Fibroblast of mammary gland (primary cell): ENCODE data around the gene RFTN1.
A peak's percentile ranks its signal among the peaks of the same experiment; 100 is the strongest.

Experiments used
- DNase-seq: peaks from one replicate; pipeline ENCODE4 v3.0.0-alpha.2; 2010; ENCODE audit warnings: low read depth
- H3K4me3 ChIP-seq: 2 replicates; pipeline ENCODE4 v1.5.1; 2011; ENCODE audit warnings: low read depth, mild to moderate bottlenecking, low read length, moderate library complexity; ENCODE audit not compliant: control insufficient read depth
- CTCF ChIP-seq: conservative IDR thresholded peaks from 2 replicates; pipeline ENCODE4 v1.5.1; 2011; ENCODE audit warnings: low read depth, low read length, inconsistent platforms; ENCODE audit not compliant: control insufficient read depth, insufficient read depth

Gene RFTN1

GRCh38 chr3:16529264-16529663, 15.8 kb upstream of the RFTN1 start:
- no peak overlapping the region for H3K4me3 ChIP-seq
- peak; percentile 2 for TF ChIP-seq CTCF
- no peak for DNase-seq

GRCh38 chr3:16528581-16528993, 15.1 kb upstream of the RFTN1 start:
- no peak for TF ChIP-seq CTCF
- peak; percentile 51 for DNase-seq
- no peak overlapping the region for H3K4me3 ChIP-seq

GRCh38 chr3:16528106-16528505, 14.6 kb upstream of the RFTN1 start:
- no peak for DNase-seq
- TF ChIP-seq CTCF, result no peak
- H3K4me3 ChIP-seq, result no peak overlapping the region

GRCh38 chr3:16524196-16524595, 10.7 kb upstream of the RFTN1 start:
- no peak overlapping the region for H3K4me3 ChIP-seq
- no peak for TF ChIP-seq CTCF
- DNase-seq, result no peak

- TF ChIP-seq CTCF, result no peak
- no peak overlapping the region for H3K4me3 ChIP-seq
- DNase-seq, result no peak
These were observed 10.3 kb upstream of the RFTN1 start for GRCh38 chr3:16523778-16524177.

- H3K4me3 ChIP-seq, result no peak overlapping the region
- no peak for TF ChIP-seq CTCF
- no peak for DNase-seq
These were observed 9.3 kb upstream of the RFTN1 start for GRCh38 chr3:16522834-16523233.

DNA sequence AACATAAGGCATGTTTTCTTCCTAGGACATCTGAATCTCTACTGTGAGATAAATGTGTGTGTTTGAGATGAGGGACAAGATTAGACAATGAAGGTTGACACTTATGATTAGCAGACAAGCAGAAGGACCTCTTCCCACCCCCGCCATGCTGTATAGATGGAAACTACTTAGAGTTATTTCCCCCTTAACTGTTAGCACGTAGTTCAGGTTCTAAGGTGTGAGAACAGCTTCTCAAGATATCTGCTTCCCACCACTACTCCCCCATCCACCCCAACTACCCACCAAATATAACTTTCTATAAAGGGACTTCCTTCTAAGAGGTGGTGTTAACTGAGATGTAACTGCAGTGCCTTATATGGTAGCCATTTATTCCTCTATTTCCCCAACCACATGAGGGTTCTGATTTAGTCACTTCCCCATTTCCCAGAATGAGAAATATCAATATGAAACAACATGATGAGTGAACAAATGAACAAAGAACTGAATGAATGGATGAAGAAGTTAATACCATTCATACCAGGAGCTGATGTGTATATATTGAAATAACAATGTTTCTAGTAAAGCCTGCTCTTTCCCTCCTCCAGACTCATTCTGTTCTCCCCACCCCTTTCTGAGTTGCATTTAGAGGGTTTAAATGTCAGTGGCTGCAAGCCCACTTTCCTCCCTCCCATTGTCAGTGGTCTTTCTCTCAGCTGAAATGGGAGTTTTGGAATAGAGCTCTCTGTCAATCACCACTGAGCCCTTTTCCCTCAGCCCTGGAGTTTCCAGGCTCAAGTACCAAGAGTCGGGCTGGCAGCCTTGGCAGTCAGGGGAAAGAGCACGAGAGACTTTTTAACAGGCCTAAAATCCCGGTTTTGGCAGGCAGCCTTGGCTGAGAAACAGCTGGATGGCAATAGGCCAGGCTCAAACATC, 7.7 kb upstream of the RFTN1 start:
- no peak overlapping the region for H3K4me3 ChIP-seq
- TF ChIP-seq CTCF, result no peak
- no peak for DNase-seq
